Measurements from ENCODE around the gene WFDC2. TPM values are rescaled to one million over a fixed set of nuclear protein-coding genes. Genes with fewer than 3 reads are reported as not detected.

Gene WFDC2
- total and polyA plus RNA-seq, 10 of the 15 experiments (the other 5 are each of a cell fraction or from before 2014, with no cell fraction given), result 0.13 TPM; not detected in 9

DNA sequence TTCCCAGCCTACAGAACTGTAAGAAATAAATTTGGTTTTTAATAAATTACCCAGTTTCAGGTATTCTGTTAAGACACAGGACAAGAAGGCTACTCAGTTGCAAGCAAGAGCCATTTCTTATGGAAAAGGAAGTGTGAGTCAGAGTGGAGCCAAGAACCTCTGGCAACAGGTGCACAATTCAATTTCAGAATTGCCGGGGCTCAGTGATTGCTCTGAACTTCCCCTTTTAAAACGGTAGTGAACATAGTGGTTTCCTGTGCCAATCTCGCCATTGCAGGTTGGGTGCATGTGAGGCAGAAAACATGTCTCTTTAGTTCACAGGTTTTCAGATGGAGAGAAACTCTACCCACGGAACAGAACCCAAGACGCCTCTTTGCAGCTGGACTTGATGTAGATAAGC lies 37.3 kb upstream of the WFDC2 start (continued):
- TF ChIP-seq, protein P1, sequence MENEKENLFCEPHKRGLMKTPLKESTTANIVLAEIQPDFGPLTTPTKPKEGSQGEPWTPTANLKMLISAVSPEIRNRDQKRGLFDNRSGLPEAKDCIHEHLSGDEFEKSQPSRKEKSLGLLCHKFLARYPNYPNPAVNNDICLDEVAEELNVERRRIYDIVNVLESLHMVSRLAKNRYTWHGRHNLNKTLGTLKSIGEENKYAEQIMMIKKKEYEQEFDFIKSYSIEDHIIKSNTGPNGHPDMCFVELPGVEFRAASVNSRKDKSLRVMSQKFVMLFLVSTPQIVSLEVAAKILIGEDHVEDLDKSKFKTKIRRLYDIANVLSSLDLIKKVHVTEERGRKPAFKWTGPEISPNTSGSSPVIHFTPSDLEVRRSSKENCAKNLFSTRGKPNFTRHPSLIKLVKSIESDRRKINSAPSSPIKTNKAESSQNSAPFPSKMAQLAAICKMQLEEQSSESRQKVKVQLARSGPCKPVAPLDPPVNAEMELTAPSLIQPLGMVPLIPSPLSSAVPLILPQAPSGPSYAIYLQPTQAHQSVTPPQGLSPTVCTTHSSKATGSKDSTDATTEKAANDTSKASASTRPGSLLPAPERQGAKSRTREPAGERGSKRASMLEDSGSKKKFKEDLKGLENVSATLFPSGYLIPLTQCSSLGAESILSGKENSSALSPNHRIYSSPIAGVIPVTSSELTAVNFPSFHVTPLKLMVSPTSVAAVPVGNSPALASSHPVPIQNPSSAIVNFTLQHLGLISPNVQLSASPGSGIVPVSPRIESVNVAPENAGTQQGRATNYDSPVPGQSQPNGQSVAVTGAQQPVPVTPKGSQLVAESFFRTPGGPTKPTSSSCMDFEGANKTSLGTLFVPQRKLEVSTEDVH (IDR thresholded peaks at IDR 0.05; ENCODE audit: low read depth, partially characterized antibody), result no peak
- TF ChIP-seq RELB (IDR thresholded peaks at IDR 0.05; ENCODE audit: low read depth), result peak; percentile 42
- no peak for TF ChIP-seq RELA (IDR thresholded peaks at IDR 0.05; ENCODE audit: borderline replicate concordance, partially characterized antibody)
- no peak for TF ChIP-seq MYB (IDR thresholded peaks at IDR 0.05; ENCODE audit: borderline replicate concordance, low read depth, low read length)
- TF ChIP-seq RB1 (IDR thresholded peaks at IDR 0.05; ENCODE audit: borderline replicate concordance), result no peak
- TF ChIP-seq IKZF1 (conservative IDR thresholded peaks at IDR 0.05), result peak; percentile 75; the same call in 1 of the 2 replicates
- TF ChIP-seq ZSCAN29 (IDR thresholded peaks at IDR 0.05), result no peak
- TF ChIP-seq CBX5 (IDR thresholded peaks at IDR 0.05; ENCODE audit: low read depth), result 0 out of 2 replicates have a peak, but pooled peaks have one; percentile 51
- TF ChIP-seq, protein P2, sequence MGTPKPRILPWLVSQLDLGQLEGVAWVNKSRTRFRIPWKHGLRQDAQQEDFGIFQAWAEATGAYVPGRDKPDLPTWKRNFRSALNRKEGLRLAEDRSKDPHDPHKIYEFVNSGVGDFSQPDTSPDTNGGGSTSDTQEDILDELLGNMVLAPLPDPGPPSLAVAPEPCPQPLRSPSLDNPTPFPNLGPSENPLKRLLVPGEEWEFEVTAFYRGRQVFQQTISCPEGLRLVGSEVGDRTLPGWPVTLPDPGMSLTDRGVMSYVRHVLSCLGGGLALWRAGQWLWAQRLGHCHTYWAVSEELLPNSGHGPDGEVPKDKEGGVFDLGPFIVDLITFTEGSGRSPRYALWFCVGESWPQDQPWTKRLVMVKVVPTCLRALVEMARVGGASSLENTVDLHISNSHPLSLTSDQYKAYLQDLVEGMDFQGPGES (IDR thresholded peaks at IDR 0.05), result no peak
- TF ChIP-seq MEF2A (IDR thresholded peaks at IDR 0.05; ENCODE audit: insufficient read depth, low read depth, low read length), result no peak
- no peak for TF ChIP-seq SMAD1 (IDR thresholded peaks at IDR 0.05; ENCODE audit: low read depth, partially characterized antibody)
- no peak for TF ChIP-seq CREB1 (IDR thresholded peaks at IDR 0.05; ENCODE audit: low read depth)
- TF ChIP-seq, protein P3, sequence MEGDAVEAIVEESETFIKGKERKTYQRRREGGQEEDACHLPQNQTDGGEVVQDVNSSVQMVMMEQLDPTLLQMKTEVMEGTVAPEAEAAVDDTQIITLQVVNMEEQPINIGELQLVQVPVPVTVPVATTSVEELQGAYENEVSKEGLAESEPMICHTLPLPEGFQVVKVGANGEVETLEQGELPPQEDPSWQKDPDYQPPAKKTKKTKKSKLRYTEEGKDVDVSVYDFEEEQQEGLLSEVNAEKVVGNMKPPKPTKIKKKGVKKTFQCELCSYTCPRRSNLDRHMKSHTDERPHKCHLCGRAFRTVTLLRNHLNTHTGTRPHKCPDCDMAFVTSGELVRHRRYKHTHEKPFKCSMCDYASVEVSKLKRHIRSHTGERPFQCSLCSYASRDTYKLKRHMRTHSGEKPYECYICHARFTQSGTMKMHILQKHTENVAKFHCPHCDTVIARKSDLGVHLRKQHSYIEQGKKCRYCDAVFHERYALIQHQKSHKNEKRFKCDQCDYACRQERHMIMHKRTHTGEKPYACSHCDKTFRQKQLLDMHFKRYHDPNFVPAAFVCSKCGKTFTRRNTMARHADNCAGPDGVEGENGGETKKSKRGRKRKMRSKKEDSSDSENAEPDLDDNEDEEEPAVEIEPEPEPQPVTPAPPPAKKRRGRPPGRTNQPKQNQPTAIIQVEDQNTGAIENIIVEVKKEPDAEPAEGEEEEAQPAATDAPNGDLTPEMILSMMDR (IDR thresholded peaks at IDR 0.05 in 2 of 3, conservative IDR thresholded peaks at IDR 0.05 in 1 of 3; ENCODE audit: control insufficient read depth in 2 of 3, extremely low read depth in 1 of 3, insufficient read depth in 1 of 3, low read depth in 3 of 3, low read length in 3 of 3), result no peak
- no peak for TF ChIP-seq ASH2L (IDR thresholded peaks at IDR 0.05; ENCODE audit: borderline replicate concordance, low read depth)
- TF ChIP-seq CREM (IDR thresholded peaks at IDR 0.05; ENCODE audit: low read depth), result no peak
- no peak for TF ChIP-seq MYC (IDR thresholded peaks at IDR 0.05; ENCODE audit: insufficient read depth, insufficient read length, insufficient replicate concordance, low read length, severe bottlenecking)
